Upper lobe of right lung (tissue), 1 donor: ENCODE results near the gene BMPR1A. TPM values are rescaled to one million over a fixed set of nuclear protein-coding genes. Genes with fewer than 3 reads are reported as not detected.
A peak's percentile ranks its signal among the peaks of the same experiment; 100 is the strongest.

Source experiments
- ATAC-seq: fragments of 200-7000 bp; cut with Tn5 transposase; one replicate; pipeline ENCODE4 v1.9.1; 2020; ENCODE audit warnings: mild to moderate bottlenecking, moderate library complexity
- DNase-seq: peaks from one replicate; pipeline ENCODE4 v3.0.0-alpha.2; 2020
- H3K27ac ChIP-seq: fragments of 200-600 bp; one replicate; pipeline ENCODE4 v1.8.0; 2022
- H3K27me3 ChIP-seq: fragments of 200-600 bp; one replicate; pipeline ENCODE4 v1.8.0; 2022; ENCODE audit warnings: mild to moderate bottlenecking
- H3K36me3 ChIP-seq: fragments of 200-600 bp; one replicate; pipeline ENCODE4 v1.8.0; 2022
- H3K4me1 ChIP-seq: fragments of 200-600 bp; one replicate; pipeline ENCODE4 v1.8.0; 2022
- H3K4me3 ChIP-seq: fragments of 200-600 bp; one replicate; pipeline ENCODE4 v1.8.0; 2022; ENCODE audit warnings: mild to moderate bottlenecking
- H3K9me3 ChIP-seq: fragments of 200-600 bp; one replicate; pipeline ENCODE4 v1.8.0; 2022
- intact Hi-C: fragments of 100-400 bp; cut with DNase I; formaldehyde crosslinking; loops from one replicate; pipeline ENCODE4 v1.11.0; 2022
- total RNA-seq: library from RNA; stranded (reverse); fragmentation: NEBNext Ultra II Directional; extraction: Animal tissue kit (Norgen Biotek cat#: 25700); gene quantifications from one replicate; pipeline ENCODE4 v1.2.1, GENCODE V29; 2021
- TF ChIP-seq, protein P1 (sequence below): fragments of 200-600 bp; IDR thresholded peaks from one replicate; pipeline ENCODE4 v1.8.0; 2022; ENCODE audit warnings: antibody characterized with exemption
- donor health status: DM: no; HTN: yes; CAD: no; lungs with severe emphysema.

The BMPR1A gene
- total RNA-seq, 1 donor from 2014 or later: 41.2 TPM

DNA sequence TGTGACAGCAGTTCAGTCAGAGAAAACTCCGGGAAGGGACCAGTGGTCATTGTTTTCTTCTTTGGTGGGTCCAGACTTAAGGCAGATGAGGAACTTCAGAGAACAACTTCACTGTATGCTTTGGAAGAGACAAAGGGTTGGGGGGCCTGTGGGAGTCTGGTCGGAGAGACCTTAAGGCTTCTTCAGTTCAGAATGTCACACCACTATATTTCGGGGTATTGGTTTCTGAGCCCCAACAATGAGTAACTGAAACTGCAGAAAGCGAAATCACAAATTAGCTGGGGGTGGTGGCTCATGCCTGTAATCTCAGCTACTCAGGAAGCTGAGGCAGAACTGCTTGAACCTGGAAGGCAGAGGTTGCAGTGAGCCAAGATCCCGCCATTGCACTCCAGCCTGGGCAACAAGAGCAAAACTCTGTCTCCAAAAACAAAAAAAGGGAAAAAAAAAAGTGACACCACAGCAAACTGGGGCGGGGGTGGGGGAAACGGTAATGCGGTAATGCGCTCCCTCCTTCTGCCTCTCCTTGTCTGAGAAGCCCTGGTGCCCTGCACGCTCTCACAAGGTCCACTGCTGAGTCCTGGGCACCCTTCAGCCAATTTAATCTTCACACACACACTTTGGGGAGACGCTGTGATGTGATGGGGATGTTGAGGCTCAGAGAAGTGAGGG is 209.7 kb downstream of the BMPR1A start:
- no peak overlapping the region for H3K4me3 ChIP-seq
- H3K9me3 ChIP-seq: no peaks in the 10 kb centered on the region
- no peak overlapping the region for H3K27ac ChIP-seq
- no peak for ATAC-seq
- intact Hi-C loops: no loop called here
- no peaks in the 10 kb centered on the region for H3K27me3 ChIP-seq
- DNase-seq: no peak
- TF ChIP-seq, protein P1, sequence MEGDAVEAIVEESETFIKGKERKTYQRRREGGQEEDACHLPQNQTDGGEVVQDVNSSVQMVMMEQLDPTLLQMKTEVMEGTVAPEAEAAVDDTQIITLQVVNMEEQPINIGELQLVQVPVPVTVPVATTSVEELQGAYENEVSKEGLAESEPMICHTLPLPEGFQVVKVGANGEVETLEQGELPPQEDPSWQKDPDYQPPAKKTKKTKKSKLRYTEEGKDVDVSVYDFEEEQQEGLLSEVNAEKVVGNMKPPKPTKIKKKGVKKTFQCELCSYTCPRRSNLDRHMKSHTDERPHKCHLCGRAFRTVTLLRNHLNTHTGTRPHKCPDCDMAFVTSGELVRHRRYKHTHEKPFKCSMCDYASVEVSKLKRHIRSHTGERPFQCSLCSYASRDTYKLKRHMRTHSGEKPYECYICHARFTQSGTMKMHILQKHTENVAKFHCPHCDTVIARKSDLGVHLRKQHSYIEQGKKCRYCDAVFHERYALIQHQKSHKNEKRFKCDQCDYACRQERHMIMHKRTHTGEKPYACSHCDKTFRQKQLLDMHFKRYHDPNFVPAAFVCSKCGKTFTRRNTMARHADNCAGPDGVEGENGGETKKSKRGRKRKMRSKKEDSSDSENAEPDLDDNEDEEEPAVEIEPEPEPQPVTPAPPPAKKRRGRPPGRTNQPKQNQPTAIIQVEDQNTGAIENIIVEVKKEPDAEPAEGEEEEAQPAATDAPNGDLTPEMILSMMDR: no peak
- H3K4me1 ChIP-seq: peaks cover 34% of the 10 kb centered on the region
- H3K36me3 ChIP-seq: no peaks in the 10 kb centered on the region

DNA sequence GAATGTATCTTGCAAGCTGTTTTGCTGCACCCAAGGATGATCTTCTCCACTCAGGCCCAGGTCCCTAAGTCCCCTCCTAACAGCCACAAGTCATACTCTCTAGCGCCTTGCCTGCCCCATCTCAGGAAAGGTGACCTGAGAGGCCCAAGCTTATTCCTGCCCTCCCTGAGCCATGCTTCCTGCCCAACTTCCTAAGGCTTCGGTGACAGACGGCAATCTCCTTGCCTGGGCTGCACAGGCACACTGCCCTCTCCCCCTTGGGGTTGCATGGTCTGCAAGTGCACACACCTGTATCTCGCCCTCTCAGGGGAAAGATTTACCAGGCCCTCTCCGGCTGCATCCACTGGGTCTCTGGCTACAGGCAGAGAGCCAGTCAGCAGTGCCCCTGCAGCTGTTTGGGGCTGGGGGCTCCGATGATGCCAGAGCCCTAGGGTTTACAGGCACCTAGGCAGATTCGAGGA is 211.1 kb downstream of the BMPR1A start:
- no peaks in the 10 kb centered on the region for H3K36me3 ChIP-seq
- H3K27me3 ChIP-seq: no peaks in the 10 kb centered on the region
- peaks cover 44% of the 10 kb centered on the region for H3K4me1 ChIP-seq
- H3K4me3 ChIP-seq: peak overlapping the region; percentile 72
- H3K9me3 ChIP-seq: no peaks in the 10 kb centered on the region
- DNase-seq (no peak), ATAC-seq (no peak)
- peak overlapping the region; percentile 97 for H3K27ac ChIP-seq
- TF ChIP-seq, protein P1: no peak
- intact Hi-C loops: no loop called here

DNA sequence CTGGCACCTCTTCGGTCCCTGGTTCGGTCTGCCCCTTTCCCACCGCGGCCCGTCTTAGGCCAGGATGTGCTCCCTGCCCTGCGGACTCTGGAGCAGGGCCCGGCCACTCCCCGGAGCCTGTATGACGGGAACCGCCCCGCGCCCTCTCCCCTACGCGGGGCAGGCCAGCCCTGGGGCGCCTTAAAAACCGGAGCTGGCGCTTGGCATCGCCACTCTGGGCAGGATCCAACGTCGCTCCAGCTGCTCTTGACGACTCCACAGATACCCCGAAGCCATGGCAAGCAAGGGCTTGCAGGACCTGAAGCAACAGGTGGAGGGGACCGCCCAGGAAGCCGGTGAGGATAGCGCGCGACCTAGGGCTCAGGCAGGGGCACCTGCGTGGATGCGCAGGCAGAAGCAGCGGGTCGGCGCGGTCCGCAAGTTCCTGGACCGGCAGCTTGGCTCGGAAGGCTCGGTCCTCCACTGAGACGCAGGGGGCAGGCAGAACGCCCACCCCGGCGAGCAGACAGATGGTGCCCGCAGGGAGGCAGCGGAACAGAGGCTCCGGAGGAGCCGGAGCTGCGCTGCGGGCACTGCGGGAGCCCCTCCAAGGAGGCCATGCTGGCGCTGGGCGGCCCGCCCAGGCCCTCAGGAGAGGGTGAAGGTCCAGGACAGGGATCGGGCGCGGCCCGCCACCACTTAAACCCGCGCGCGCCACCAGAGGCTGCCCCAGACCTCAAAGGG is 212.0 kb downstream of the BMPR1A start, which contains the start of gene ADIRF:
Gene ADIRF (plus strand): TSS at position 212 of the 723 bp plus-strand sequence. CDS start 63 bp downstream, at position 275.
- peaks cover 44% of the 10 kb centered on the region for H3K4me1 ChIP-seq
- peak; percentile 46 for ATAC-seq
- peak within 1 kb of the TSS; percentile 97 for H3K27ac ChIP-seq
- no peaks in the 10 kb centered on the region for H3K9me3 ChIP-seq
- TF ChIP-seq, protein P1: no peak
- no peaks in the 10 kb centered on the region for H3K27me3 ChIP-seq
- no peaks in the 10 kb centered on the region for H3K36me3 ChIP-seq
- peak within 1 kb of the TSS; percentile 72 for H3K4me3 ChIP-seq
- peak; percentile 86 for DNase-seq
- intact Hi-C loops: no loop called here

DNA sequence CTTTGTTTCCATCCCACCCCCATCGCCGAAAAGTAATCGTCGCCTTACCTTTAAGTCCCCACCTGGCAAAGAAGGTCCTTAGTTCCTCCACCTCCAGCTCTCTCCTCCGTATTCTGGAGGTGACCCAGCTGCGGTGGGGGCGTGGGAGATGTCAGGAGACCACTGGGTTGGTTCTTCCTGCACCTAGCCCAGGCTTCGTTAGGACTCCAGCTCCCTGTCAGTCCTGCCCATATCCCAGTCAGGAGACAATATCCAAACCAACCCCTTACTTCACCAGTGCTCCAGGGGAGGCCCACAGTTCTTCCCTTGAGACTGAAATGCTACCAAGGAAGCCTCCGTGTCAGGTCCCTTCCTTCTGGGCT is 212.6 kb downstream of the BMPR1A start:
- peaks cover 44% of the 10 kb centered on the region for H3K4me1 ChIP-seq

DNA sequence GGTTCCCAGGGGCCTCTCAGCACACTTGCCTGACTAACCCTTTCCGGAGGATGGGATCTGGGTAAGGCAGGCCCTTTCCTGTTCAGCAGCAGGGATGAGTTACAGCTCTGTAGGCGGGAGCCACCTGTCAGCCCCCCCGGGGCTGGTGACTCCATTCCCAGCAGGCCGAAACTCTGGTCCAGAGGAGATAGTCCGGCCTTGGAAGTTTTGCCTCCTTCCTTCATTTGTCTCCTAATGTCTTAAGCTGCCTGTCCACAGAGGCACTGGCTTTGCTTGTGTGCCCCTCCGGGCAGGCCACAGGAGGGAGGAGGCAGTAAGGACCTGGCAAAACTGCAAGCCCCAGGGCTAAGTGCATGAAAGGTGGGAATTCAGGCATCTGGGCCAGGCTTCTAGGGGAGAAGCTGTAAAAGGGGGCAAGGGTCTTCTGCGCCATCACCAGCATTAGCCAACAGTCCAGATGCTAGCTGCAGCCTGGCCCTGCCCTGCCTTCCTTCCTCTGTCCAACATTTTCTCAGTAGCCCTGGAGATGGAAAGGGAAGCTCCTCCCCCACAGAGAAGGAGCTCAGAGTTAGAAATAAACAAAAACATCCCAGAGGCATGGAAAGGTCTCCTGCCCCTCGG is 213.1 kb downstream of the BMPR1A start:
- TF ChIP-seq, protein P1: no peak
- Histone ChIP-seq H3K9me3 (no peaks in the 10 kb centered on the region), H3K27me3 (no peaks in the 10 kb centered on the region), H3K27ac (peak overlapping the region; percentile 97), H3K36me3 (no peaks in the 10 kb centered on the region), H3K4me1 (peaks cover 44% of the 10 kb centered on the region), H3K4me3 (peak overlapping the region; percentile 72)
- ATAC-seq: no peak
- no peak for DNase-seq
- intact Hi-C loops: no loop called here

More for the DNA sequence above, 212.6 kb downstream of the BMPR1A start:
- no peaks in the 10 kb centered on the region for H3K36me3 ChIP-seq
- no peaks in the 10 kb centered on the region for H3K9me3 ChIP-seq
- peak overlapping the region; percentile 72 for H3K4me3 ChIP-seq
- TF ChIP-seq, protein P1: no peak
- ATAC-seq (no peak), DNase-seq (no peak)
- intact Hi-C loops: no loop called here
- H3K27ac ChIP-seq: peak overlapping the region; percentile 97
- H3K27me3 ChIP-seq: no peaks in the 10 kb centered on the region
